Activated T-cell treated with anti-CD3 and anti-CD28 coated beads for 24 hours (primary cell): Measurements from ENCODE around the gene MBNL2.

Experiments used
- DNase-seq: peaks from one replicate; pipeline ENCODE4 v3.0.0-alpha.2; 2020; ENCODE audit warnings: low read depth

The MBNL2 gene

GRCh38 chr13:97423300-97424045 is 201.3 kb downstream of the MBNL2 start:
- DNase-seq, result no peak

- no peak for DNase-seq
Measured at GRCh38 chr13:97425590-97425989, 203.5 kb downstream of the MBNL2 start.

DNA sequence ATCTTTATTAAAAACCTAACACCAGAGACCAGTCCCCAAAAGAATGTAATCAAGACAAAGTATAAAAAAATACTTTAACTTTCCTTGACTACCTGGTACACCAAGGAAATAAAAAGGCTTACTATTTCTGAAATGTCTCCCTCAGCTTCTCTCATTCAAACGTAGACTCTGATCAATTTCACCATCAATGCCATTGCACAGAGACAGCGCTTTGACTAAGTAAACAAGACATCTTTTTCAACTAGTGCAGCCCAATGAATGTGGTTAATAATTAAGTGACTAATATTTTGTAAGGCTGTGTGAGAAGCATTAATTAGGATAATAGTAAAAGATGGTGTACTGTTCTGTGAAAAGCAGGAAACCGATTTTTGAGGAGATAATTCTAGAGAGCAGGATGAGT is 204.6 kb downstream of the MBNL2 start:
- DNase-seq, result no peak

DNA sequence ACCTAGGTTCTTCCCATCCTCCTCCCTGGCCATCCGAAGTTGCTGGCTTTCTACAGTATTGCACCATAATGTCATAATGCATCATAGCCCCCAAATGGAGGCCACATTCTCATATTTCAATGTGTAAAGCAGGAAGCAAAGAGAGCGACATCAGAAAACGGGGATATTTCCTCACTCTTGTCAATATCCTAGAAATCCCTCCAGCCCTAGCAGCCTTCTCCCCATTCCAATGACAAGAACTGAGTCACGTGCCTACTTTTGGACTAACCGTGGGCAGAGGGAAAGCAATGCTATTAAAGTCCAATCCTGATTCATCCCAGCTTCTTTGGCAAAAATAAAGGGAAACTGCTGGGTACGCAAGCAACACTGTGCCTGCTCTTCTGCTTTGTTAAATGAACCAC is 207.5 kb downstream of the MBNL2 start:
- no peak for DNase-seq

DNA sequence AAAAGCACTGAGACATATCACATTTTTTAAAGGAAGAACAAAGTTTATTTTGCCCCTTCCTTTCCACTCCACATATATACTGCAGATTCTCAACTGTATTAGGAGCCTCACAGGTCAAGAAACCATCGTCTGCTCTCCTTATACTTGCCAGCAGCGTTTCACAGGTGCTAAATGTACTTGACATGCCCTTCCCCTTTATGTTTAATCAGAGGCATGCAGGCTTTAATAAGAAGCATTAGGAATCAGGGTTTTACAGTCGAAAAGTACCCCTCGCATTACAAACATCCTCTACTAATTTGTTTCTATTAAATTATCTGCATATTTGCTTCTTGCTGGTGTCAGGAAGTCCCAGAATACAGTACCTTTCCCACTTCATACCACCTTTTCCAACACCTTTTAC is 208.2 kb downstream of the MBNL2 start:
- no peak for DNase-seq

- no peak for DNase-seq
Measured at GRCh38 chr13:97431171-97431764, 209.1 kb downstream of the MBNL2 start.

DNA sequence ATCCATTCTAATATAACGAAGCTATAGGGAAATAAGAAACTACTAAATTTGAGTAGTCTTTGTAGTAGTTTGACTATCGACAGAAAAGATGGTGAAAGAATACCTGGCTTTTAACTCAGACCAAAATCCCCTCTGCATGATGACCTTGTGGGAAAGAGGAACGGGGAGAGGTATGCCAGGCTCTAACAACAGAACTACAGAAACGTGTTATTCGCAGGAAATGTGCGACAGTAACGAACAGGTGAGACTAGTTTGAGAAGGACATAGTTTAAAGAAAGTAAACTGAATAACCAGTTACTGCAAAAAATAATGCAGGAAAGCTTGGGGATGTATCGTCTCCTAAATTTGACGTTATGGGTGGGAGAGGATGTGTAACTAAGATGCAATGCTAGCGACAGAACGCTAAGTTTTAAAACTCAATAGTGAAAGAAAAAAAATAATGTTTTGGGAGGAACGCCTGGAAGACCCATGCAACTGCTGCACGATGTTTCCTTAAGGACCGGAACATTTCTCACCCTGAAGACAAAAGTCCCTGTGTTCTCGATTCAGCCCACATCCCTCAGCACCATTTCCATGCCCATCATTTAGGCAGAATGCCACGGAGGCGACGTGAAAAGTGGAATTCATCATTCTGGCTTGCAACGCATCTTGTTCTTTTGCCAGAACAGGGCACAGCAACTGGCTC is 210.2 kb downstream of the MBNL2 start:
- no peak for DNase-seq

DNA sequence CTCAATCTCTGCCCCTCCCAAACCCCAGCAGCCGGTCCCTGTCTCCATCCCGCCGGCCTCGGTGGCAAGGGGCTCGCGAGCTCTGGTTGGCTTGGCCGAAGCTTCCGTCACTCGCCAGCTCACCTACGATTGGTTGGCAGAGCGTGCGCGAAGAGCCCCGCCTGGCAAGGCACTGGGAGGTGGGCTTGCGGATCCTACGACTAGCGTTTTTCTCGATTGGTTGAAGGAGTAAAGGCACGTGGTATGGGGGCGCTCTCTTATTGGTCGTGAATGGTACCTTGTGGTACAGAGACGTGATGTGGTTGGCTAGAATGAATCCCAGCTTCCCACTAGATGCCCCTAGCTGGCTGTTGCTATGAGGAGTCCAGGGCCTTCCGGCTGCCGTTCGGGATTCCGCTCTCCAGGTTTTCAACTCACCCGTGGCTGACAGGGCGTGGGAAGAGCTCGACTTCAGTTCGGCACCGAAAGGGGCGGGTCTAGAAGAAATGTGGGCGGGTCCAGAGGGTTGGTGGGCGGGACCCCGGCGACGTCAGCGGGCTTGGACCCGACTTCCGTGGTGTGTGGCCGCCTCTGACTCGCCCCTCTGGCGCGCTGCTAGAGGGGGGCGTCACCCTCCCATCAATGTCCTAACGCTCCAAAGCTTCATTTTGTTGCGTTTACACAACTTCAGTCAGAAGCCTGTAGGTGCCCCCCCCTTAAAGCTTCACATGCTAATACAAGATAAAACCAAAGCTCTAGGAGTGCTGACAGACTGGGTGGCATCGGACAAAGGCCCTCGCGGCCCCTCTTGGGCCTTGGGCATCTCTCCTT is 211.0 kb downstream of the MBNL2 start:
- peak; percentile 99 for DNase-seq

- DNase-seq, result peak; percentile 84
Measured at GRCh38 chr13:97433727-97434396, 211.7 kb downstream of the MBNL2 start, which contains the start of gene RAP2A. Gene RAP2A (plus strand): TSS chr13:97434169. CDS start chr13:97434471, 302 bp downstream.

- DNase-seq, result peak; percentile 20
Measured at GRCh38 chr13:97434397-97435201, 212.5 kb downstream of the MBNL2 start.

GRCh38 chr13:97435323-97435722 is 213.2 kb downstream of the MBNL2 start:
- no peak for DNase-seq

DNA sequence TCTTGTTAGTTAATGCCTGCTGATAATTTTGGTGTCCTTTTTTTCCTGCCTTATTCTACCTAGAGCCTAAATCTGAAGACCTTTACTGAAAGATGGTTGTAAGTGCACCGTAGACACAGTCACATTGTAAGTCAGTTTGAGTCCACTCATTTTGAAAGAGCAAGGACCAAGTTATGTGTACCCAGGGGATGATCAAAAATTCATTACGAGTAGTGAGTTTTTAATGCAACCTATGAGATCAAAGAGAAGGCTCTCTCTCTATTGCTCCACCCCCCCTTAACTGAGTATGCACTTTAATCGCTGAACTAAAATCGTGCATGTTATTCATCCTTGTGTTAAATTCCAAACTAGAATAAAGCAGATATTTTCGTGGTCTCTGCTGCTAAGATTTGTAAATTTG is 213.7 kb downstream of the MBNL2 start:
- no peak for DNase-seq

DNA sequence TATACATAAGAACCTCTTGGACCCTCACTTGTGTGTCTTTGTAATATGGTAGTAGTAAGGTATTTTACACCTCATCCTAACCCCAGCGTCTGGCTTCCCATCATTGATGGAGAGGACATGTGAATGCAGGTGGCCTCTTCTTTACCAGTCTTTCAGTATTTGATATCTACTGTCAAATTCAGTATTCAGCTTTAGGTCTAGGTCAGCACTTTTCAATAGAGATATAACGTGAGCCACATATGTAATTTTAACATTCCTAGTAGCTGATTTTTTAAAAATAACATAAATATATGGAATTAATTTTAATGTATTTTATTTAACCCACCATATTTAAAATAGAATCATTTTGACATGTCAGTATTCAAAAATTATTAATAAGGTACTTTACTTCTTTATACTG is 214.7 kb downstream of the MBNL2 start:
- no peak for DNase-seq

- no peak for DNase-seq
Measured at GRCh38 chr13:97437729-97438128, 215.6 kb downstream of the MBNL2 start.

DNA sequence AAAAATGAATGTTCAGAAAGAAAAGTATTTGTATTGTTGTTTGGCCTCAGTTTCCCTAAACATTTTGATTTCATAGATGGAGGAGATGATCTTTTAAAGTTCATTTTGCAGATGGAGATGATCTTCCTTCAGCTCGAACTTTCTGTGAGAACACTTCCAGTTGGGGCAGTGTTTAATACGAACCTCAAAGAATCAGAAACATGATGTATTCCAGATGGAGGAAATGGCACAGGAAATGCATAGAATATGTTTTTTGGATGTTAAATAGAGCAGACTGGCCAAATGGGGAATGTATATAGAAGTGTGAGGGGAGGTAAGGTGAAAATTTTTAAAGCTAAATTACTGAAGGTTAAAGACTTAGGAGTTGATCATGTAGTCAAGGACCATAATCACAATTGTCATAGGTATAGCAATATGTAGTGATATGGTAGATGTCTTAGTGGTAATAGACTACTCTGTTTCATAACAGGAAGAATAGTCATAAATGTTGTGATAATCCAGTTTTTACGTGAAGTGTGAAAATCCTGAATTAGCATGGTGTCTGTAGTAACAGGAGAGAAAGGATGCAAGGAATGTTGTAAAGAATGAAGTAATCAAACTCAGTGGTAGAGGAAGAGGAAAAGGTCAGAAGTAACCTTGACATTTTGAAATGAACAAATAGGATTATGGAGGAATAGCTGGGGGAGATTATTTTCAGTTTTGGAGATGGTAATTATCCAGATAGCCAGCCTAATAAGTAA is 216.9 kb downstream of the MBNL2 start:
- no peak for DNase-seq

GRCh38 chr13:97440598-97441170 is 218.6 kb downstream of the MBNL2 start:
- DNase-seq, result no peak

DNA sequence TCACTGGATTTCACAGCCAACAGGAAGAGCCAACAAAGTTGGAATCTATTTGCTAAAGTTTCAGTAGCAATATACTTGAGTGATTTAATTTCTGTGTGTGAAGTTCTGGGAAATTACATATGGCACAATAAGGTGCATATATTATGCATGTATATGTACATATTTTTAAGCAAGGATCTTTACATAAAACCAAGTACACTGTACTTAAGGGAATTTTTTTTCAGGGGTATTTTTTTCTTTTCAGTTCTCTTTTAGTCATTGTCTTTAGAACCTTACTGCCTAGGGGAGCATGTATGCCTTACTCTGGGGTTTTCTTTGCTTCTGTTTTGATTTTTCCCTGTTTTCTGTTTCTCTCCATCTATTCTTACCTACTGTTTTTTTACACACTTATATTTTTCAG is 219.2 kb downstream of the MBNL2 start:
- no peak for DNase-seq
